SK-N-SH (cell line): Measurements from ENCODE around the gene TBC1D2B.

ENCODE experiments used
- CTCF ChIP-seq: fragments of 200-600 bp; sonication (generic); IDR thresholded peaks from 2 replicates; pipeline ENCODE4 v1.6.1; 2017; ENCODE audit warnings: antibody characterized with exemption, mild to moderate bottlenecking, moderate library complexity
- EP300 ChIP-seq, 2 experiments: IDR thresholded peaks; 2 replicates each; pipeline versions ENCODE4 v1.4.0 to v1.6.1; 2012; ENCODE audit warnings: borderline replicate concordance in 1 of 2, low read depth in 1 of 2, low read length in 1 of 2
- TEAD4 ChIP-seq: IDR thresholded peaks from 2 replicates; pipeline ENCODE4 v1.4.0; 2012; ENCODE audit warnings: mild to moderate bottlenecking, borderline replicate concordance; ENCODE audit not compliant: insufficient read depth

DNA sequence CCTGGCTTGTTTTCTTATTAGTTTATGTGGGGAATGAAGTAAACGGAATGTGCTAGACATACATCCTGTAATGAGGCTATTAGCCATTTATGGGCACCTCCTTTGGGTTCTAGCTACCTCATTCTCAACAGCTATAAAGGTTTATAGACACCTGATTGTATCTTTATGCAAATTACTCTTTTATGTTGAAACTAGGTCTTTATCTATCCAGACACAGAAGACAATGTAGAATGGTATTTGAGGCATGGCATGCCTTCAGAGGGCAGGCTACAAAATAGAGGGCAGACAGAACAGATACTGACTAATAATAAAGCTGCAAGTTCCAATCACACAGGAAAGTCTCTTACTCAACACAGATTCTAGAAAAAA, 27.1 kb downstream of the TBC1D2B start:
- TF ChIP-seq EP300 (IDR thresholded peaks at IDR 0.05; ENCODE audit: borderline replicate concordance in 1 of 2, low read depth in 1 of 2, low read length in 1 of 2), result no peak
- TF ChIP-seq TEAD4, result no peak
- no peak for TF ChIP-seq CTCF
